A673 (cell line): Measurements from ENCODE around the gene FCHSD2. TPM values are rescaled to one million over a fixed set of nuclear protein-coding genes. Genes with fewer than 3 reads are reported as not detected.

Experiments
- BruUV-seq: library from RNA; stranded (reverse); fragments of 400-500 nt; replicated peaks from 2 replicates; lab custom pipeline; 2021; lab: Mats Ljungman, UMichigan
- CTCF ChIA-PET: fragments of 300-600 bp; sonication (Branson Sonifier 250); formaldehyde crosslinking; loops from one replicate; lab custom pipeline; 2022; ENCODE audit warnings: antibody characterized with exemption; lab: Charles Lee
- POLR2A ChIA-PET: fragments of 300-600 bp; sonication (Branson Sonifier 250); formaldehyde crosslinking; loops from one replicate; lab custom pipeline; 2022; ENCODE audit warnings: antibody characterized with exemption; ENCODE audit not compliant: low non-redundant PET; lab: Charles Lee
- DNase-seq: peaks from one replicate; pipeline ENCODE4 v3.0.0-alpha.2; 2015; ENCODE audit warnings: low spot score
- H3K27ac ChIP-seq: fragments of 200-600 bp; sonication (generic); 2 replicates; pipeline ENCODE4 v1.5.1; 2016; ENCODE audit warnings: mixed run types, low read depth, mild to moderate bottlenecking, mixed read lengths, antibody characterized with exemption, low read length; ENCODE audit not compliant: poor library complexity, severe bottlenecking
- H3K27me3 ChIP-seq: fragments of 200-600 bp; sonication (generic); replicated peaks from 2 replicates; pipeline ENCODE4 v1.6.1; 2017; ENCODE audit warnings: mixed run types, low read depth, mild to moderate bottlenecking, mixed read lengths, antibody characterized with exemption, low read length; ENCODE audit not compliant: insufficient read depth, poor library complexity
- H3K36me3 ChIP-seq: fragments of 200-600 bp; sonication (generic); 2 replicates; pipeline ENCODE4 v1.6.1; 2016; ENCODE audit warnings: mixed run types, mild to moderate bottlenecking, mixed read lengths, antibody characterized with exemption, low read length; ENCODE audit not compliant: insufficient read depth, poor library complexity, severe bottlenecking
- H3K4me1 ChIP-seq: fragments of 200-600 bp; sonication (generic); 2 replicates; pipeline ENCODE4 v1.6.1; 2017; ENCODE audit warnings: mixed run types, mild to moderate bottlenecking, mixed read lengths, antibody characterized with exemption, low read length; ENCODE audit not compliant: insufficient read depth, poor library complexity, severe bottlenecking
- H3K4me3 ChIP-seq: fragments of 200-600 bp; sonication (generic); 2 replicates; pipeline ENCODE4 v1.5.1; 2016; ENCODE audit warnings: low read depth, mixed run types, mild to moderate bottlenecking, mixed read lengths, low read length; ENCODE audit not compliant: poor library complexity, severe bottlenecking
- H3K9me3 ChIP-seq: fragments of 200-600 bp; sonication (generic); 2 replicates; pipeline ENCODE4 v1.6.1; 2016; ENCODE audit warnings: mixed run types, low read depth, mild to moderate bottlenecking, mixed read lengths, antibody characterized with exemption, low read length; ENCODE audit not compliant: poor library complexity, severe bottlenecking
- CTCF ChIP-seq: fragments of 300-800, 200-600 bp; sonication (generic); conservative IDR thresholded peaks from 2 replicates; pipeline ENCODE4 v1.5.1; 2017; ENCODE audit warnings: low read depth, mild to moderate bottlenecking, antibody characterized with exemption, low read length, moderate library complexity, mixed read lengths
- EZH2 ChIP-seq: fragments of 200-600 bp; sonication (generic); IDR thresholded peaks from 2 replicates; pipeline ENCODE4 v1.6.1; 2017; ENCODE audit warnings: borderline replicate concordance, low read depth, mild to moderate bottlenecking, mixed read lengths, antibody characterized with exemption, low read length; ENCODE audit not compliant: poor library complexity, severe bottlenecking
- intact Hi-C: fragments of 100-400 bp; cut with micrococcal nuclease; formaldehyde crosslinking; loops from one replicate; pipeline ENCODE4 v1.10.0; 2022; ENCODE audit not compliant: unreplicated experiment
- total RNA-seq: library from RNA; stranded (reverse); gene quantifications from 2 replicates; pipeline ENCODE4 v1.2.3, GENCODE V29; 2021

Gene FCHSD2
- total RNA-seq, 1 experiment from 2014 or later, result 44.7 TPM

- ChIA-PET CTCF (interaction anchor here (0.7 to 1.8 kb wide), 2 partner anchors 310 to 346 kb away, joined by 3 to 26 read pairs; no protein-coding TSS in a partner anchor), POLR2A (interaction anchor here (0.6 kb wide), 1 partner anchor 46 kb away, joined by 9 read pairs; no protein-coding TSS in a partner anchor)
- H3K4me1 ChIP-seq, result no peaks in the 10 kb centered on the region
- H3K9me3 ChIP-seq, result no peaks in the 10 kb centered on the region
- H3K27me3 ChIP-seq, result no peaks in the 10 kb centered on the region
- H3K4me3 ChIP-seq, result no peak overlapping the region
- H3K27ac ChIP-seq, result no peak overlapping the region
- no TSS peak for BruUV-seq
- intact Hi-C loops, result loop anchor here (5.0 kb wide), 1 partner anchor 505 kb away; no protein-coding TSS in a partner anchor
- no peak for TF ChIP-seq EZH2
- TF ChIP-seq CTCF, result no peak
- DNase-seq, result no peak
- H3K36me3 ChIP-seq, result peaks cover 5% of the 10 kb centered on the region
Measured at GRCh38 chr11:72832301-72833082, 309.6 kb downstream of the FCHSD2 start.

GRCh38 chr11:72831521-72832300 is 310.4 kb downstream of the FCHSD2 start:
- CTCF ChIA-PET, result interaction anchor here (0.6 to 1.8 kb wide), 6 partner anchors 9 to 831 kb away, joined by 3 to 26 read pairs (median 5); no protein-coding TSS in a partner anchor
- POLR2A ChIA-PET, result interaction anchor here (0.6 kb wide), 1 partner anchor 46 kb away, joined by 9 read pairs; no protein-coding TSS in a partner anchor
- TF ChIP-seq CTCF (peak; percentile 97), EZH2 (no peak)

GRCh38 chr11:72829884-72830533 is 312.1 kb downstream of the FCHSD2 start:
- Histone ChIP-seq H3K4me3 (no peak overlapping the region), H3K27me3 (no peaks in the 10 kb centered on the region), H3K36me3 (no peaks in the 10 kb centered on the region), H3K9me3 (no peaks in the 10 kb centered on the region), H3K27ac (no peak overlapping the region), H3K4me1 (no peaks in the 10 kb centered on the region)
- BruUV-seq, result no TSS peak
- intact Hi-C loops, result loop anchor here (2.0 to 5.0 kb wide), 2 partner anchors 413 to 507 kb away; no protein-coding TSS in a partner anchor
- no peak for DNase-seq
- TF ChIP-seq EZH2 (no peak), CTCF (no peak)
- POLR2A ChIA-PET, result no interaction called here
- CTCF ChIA-PET, result no interaction called here

More at GRCh38 chr11:72831521-72832300, 310.4 kb downstream of the FCHSD2 start:
- BruUV-seq, result no TSS peak
- Histone ChIP-seq H3K27ac (no peak overlapping the region), H3K4me1 (no peaks in the 10 kb centered on the region), H3K4me3 (no peak overlapping the region), H3K36me3 (no peaks in the 10 kb centered on the region), H3K9me3 (no peaks in the 10 kb centered on the region), H3K27me3 (no peaks in the 10 kb centered on the region)
- peak; percentile 90 for DNase-seq
- intact Hi-C loops, result loop anchor here (1.0 to 5.0 kb wide), 3 partner anchors 347 to 506 kb away; no protein-coding TSS in a partner anchor
